Right cardiac atrium (tissue), 5 donors: ENCODE results near the gene UQCR10. TPM values are rescaled to one million over a fixed set of nuclear protein-coding genes. Genes with fewer than 3 reads are reported as not detected.

ENCODE experiments used
- ATAC-seq, 2 donors: fragments of 200-7000 bp; cut with Tn5 transposase; one replicate each; pipeline versions ENCODE4 v1.8.0 to v1.9.1; 2020; ENCODE audit warnings: moderate library complexity in 2 of 2, mild to moderate bottlenecking in 1 of 2
- DNase-seq, 3 donors: peaks; one replicate each; pipeline ENCODE4 v3.0.0-alpha.2; 2020
- H3K27ac ChIP-seq: one replicate; pipeline ENCODE4 v1.5.1; 2013; ENCODE audit warnings: mild to moderate bottlenecking, low read length, control low read depth, moderate library complexity
- H3K27me3 ChIP-seq: one replicate; pipeline ENCODE4 v1.6.1; 2013; ENCODE audit not compliant: control insufficient read depth, insufficient read depth
- H3K4me1 ChIP-seq: one replicate; pipeline ENCODE4 v1.6.1; 2013; ENCODE audit warnings: low read length; ENCODE audit not compliant: control insufficient read depth, insufficient read depth
- H3K4me3 ChIP-seq: one replicate; pipeline ENCODE4 v1.5.1; 2013; ENCODE audit warnings: low read length, control low read depth
- H3K9me3 ChIP-seq: one replicate; pipeline ENCODE4 v1.6.1; 2013; ENCODE audit warnings: low read length; ENCODE audit not compliant: control insufficient read depth
- WGBS: extraction: QIAGEN DNeasy Blood & Tissue Kit; methylation state at CpG from one replicate; pipeline ENCODE4 v1.1.7; 2013; 5-methylcytosine and 5-hydroxymethylcytosine counted together
- intact Hi-C, 4 donors: fragments of 100-400 bp; cut with DNase I; formaldehyde crosslinking; loops; one replicate each; pipeline versions ENCODE4 v1.11.0 to v1.14.0; 2022 to 2023
- polyA plus RNA-seq: library from polyadenylated mRNA; stranded (reverse); fragments of 200-250 nt; gene quantifications from one replicate; pipeline ENCODE4 v1.2.3, GENCODE V29; 2013
- total RNA-seq, 4 donors: library from RNA; stranded (reverse); fragmentation: NEBNext Ultra II Directional; extraction: Animal tissue kit (Norgen Biotek cat#: 25700); gene quantifications; one replicate each; pipeline ENCODE4 v1.2.1, GENCODE V29; 2021
- donor health status: healthy with polysubstance abuse.
- donor health status: DM: no; HTN: yes; CAD: no.
- donor health status: DM: no; HTN: no; CAD: no.
- donor health status: DM: no; HTN: yes; CAD: no; lungs with severe emphysema.
- donor health status: DM: yes; HTN: yes; CAD: no.

The UQCR10 gene
- total and polyA plus RNA-seq, 5 donors, result 216 to 768 (median 281) TPM

GRCh38 chr22:29765905-29766631 lies 1.1 kb upstream of the UQCR10 start:
- 57% methylated on average over 15 of the region's 15 CpGs for WGBS
- intact Hi-C loops, result loop anchor here in 1 of 4 donors (10.0 kb wide), 1 partner anchor 239 kb away; no protein-coding TSS in a partner anchor
- H3K9me3 ChIP-seq, result no peaks in the 10 kb centered on the region
- DNase-seq (peak in 1 of 3 donors; percentile 14), ATAC-seq (peak; percentile 2 to 7)
- H3K4me3 ChIP-seq, result peak overlapping the region; percentile 73
- no peaks in the 10 kb centered on the region for H3K27me3 ChIP-seq
- peak overlapping the region; percentile 74 for H3K27ac ChIP-seq
- peaks cover 9% of the 10 kb centered on the region for H3K4me1 ChIP-seq

DNA sequence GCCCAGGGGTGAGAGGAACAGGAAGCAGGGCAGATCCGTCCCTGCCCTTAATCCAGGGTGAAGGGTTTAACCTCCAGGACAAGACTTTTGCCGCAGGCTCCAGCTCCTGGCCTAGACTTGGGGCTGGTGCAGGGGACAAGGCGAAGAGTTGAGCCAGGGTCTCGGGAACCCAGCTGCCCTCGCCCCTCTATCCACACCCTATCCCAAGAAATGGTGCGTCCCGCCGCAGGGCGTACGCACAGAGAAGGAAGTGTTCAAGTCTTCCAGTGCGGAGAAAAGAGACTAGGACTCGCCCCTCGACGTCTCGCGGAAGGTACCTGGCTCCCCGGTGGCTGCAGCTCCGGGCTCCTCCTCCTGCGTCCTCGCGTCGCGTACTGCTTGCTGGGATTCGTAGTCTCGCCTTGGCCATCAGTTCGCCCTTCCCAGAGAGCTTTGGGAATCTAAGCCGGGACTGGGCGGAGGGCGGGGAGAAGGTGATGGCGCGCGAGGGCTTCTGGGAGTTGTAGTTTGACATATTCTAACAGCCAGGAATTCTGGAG lies 468 bp upstream of the UQCR10 start, which contains the start of gene ZMAT5:
ZMAT5 (minus strand) TSS at position 376 of the 539 bp plus-strand sequence. CDS start 18,463 bp downstream, outside the sequence.
- ATAC-seq (peak; percentile 99), DNase-seq (peak; percentile 95 to 98 (median 96))
- Histone ChIP-seq H3K4me3 (peak within 1 kb of the TSS; percentile 73), H3K9me3 (no peaks in the 10 kb centered on the region), H3K27me3 (no peaks in the 10 kb centered on the region), H3K4me1 (peaks cover 9% of the 10 kb centered on the region), H3K27ac (peak within 1 kb of the TSS; percentile 89)
- WGBS, result under 1% methylated on average over 32 of the region's 32 CpGs
- intact Hi-C loops, result loop anchor here in 1 of 4 donors (10.0 kb wide), 1 partner anchor 238 kb away; no protein-coding TSS in a partner anchor

GRCh38 chr22:29768052-29768693 lies 1.0 kb downstream of the UQCR10 start:
- Histone ChIP-seq H3K4me1 (peaks cover 12% of the 10 kb centered on the region), H3K4me3 (peak overlapping the region; percentile 73), H3K27ac (peak overlapping the region; percentile 89), H3K9me3 (no peaks in the 10 kb centered on the region), H3K27me3 (no peaks in the 10 kb centered on the region)
- peak in 1 of 3 donors; percentile 29 for DNase-seq
- intact Hi-C loops, result loop anchor here in 1 of 4 donors (10.0 kb wide), 1 partner anchor 237 kb away; no protein-coding TSS in a partner anchor
- no peak for ATAC-seq
- WGBS, result 37% methylated on average over 6 of the region's 6 CpGs

DNA sequence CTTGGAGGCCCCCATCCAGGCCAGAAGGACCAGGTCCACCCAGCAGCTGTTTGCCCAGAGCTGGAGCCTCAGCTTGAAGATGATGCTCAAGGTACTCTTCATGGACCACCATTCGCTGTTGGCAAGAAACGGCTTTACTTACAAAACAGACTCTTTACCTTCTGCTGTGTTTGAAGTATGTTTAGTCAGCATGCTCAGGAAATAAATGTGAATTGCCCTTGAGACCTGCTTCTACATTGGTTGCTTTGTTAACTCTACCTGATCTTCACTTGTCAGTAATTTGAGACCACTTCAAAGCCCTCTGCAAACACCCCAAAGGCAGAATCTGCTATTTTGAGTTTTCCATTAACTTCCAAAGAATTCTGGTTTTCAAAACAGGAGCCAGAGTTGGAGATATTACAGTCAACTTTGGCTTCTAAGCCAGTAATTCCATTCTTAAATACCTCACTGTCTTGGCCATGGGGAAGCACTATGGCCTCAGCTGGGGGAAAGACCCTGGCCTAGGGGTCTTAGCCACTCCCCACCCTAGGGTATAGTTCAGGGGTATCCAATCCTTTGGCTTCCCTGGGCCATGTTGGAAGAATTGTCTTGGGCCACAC lies 2.7 kb downstream of the UQCR10 start:
- intact Hi-C loops, result loop anchor here in 1 of 4 donors (10.0 kb wide), 1 partner anchor 235 kb away; no protein-coding TSS in a partner anchor
- Histone ChIP-seq H3K4me1 (peaks cover 12% of the 10 kb centered on the region), H3K4me3 (no peak overlapping the region), H3K27ac (no peak overlapping the region), H3K27me3 (no peaks in the 10 kb centered on the region), H3K9me3 (no peaks in the 10 kb centered on the region)
- 95% methylated on average over 2 of the region's 2 CpGs for WGBS
- DNase-seq, result peak in 1 of 3 donors; percentile 2
- ATAC-seq, result no peak

DNA sequence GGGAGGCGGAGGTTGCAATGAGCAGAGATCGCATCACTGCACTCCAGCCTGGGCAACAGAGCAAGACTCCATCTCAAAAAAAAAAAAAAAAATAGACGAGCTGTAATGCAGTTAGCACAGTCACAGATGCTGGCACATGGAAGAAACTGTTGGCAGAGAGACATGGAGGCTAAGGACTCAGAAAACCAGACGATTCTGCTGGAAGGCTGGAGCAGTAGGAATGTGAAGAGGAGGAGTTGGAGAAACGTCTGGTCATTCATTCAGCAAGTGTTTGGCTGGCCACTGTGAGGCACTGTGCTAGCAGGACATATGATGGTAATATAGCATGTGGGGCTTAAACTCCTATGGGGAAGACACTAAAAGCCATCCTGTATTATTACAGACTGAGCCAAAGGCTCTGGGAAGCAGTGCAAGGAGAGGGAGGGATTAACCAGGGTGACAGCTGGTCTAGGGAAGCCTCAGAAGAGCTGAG lies 5.0 kb downstream of the UQCR10 start:
- Histone ChIP-seq H3K9me3 (no peaks in the 10 kb centered on the region), H3K4me3 (no peak overlapping the region), H3K27me3 (no peaks in the 10 kb centered on the region), H3K4me1 (peaks cover 5% of the 10 kb centered on the region), H3K27ac (peak overlapping the region; percentile 42)
- DNase-seq (peak in 1 of 3 donors; percentile 44), ATAC-seq (peak; percentile 24 to 41)
- 42% methylated on average over 5 of the region's 5 CpGs for WGBS
- intact Hi-C loops, result no loop called here

DNA sequence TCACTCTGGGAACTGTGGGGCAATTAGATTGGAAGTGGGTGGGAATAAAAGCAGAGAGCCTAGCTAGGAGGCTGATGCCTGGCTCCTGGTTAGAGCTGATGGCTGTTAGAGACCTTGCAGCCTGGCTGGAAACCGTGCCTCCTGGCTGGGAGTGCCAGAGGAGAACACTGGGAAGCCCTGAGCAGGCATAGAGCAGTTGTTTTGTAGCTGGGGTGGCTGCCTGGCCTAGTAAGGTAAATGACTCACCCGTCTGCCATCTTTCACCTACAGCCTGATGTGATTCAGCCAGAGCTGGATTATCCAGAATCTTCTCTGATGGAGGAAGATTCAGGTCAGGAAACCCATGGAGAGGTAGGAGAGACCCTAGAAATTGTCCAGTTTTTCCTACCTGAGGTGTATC lies 6.1 kb downstream of the UQCR10 start:
- no peak overlapping the region for H3K27ac ChIP-seq
- intact Hi-C loops, result no loop called here
- H3K4me3 ChIP-seq, result no peak overlapping the region
- H3K27me3 ChIP-seq, result no peaks in the 10 kb centered on the region
- WGBS, result 71% methylated on average over 2 of the region's 2 CpGs
- peaks cover 4% of the 10 kb centered on the region for H3K4me1 ChIP-seq
- H3K9me3 ChIP-seq, result no peaks in the 10 kb centered on the region
- DNase-seq, result no peak
- peak in 1 of 2 donors; percentile 46 for ATAC-seq

- no peak for ATAC-seq
- Histone ChIP-seq H3K4me1 (peaks cover 10% of the 10 kb centered on the region), H3K4me3 (no peak overlapping the region), H3K27ac (peak overlapping the region; percentile 98), H3K9me3 (no peaks in the 10 kb centered on the region), H3K27me3 (no peaks in the 10 kb centered on the region)
- 95% methylated on average over 5 of the region's 5 CpGs for WGBS
- intact Hi-C loops, result no loop called here
- DNase-seq, result no peak
Measured at GRCh38 chr22:29780220-29780619, 13.1 kb downstream of the UQCR10 start.

DNA sequence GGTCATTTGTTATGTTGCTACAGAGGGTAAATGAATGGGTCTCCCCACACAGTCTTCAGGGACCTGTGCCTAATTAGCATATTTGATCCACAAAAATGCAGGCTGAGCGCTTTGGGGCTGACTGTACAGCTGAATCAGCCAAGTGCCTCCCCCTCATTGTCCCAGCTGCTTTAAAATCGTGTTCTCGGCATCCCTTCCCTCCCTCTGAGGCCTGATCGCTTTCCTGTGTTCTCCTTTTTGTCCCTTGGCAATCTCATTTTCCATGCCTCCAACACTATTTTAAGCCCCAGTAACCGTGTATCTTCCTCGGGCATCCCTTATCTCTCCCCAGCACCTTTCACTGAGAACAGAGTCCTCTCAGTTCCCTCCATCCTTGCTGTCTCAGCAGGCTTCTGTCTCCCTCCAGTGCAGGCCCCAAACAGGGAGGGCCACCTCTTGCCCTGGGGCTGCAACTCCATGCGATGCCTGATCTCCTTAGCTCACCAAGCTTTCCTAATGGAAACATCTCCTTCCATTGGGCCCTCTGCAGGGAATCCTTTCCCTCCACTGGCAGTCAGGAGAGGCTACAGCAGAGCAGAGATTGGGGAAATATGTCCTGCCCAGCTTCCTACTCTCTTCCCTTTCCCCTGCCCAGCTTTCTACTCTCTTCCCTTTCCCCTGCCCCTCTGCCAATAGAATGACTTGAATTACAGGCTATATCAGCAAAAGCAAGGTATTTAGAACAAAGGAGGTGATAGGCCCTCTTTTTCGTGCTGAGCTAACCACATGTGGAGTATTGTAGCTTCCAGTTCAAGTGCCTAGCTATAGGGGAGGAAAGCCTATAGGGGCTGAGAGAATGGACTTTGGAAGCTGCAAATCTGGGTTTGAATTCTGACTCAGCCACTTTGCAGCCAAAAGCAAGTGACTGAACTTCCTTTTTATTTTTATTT lies 13.8 kb downstream of the UQCR10 start:
- peak overlapping the region; percentile 98 for H3K27ac ChIP-seq
- WGBS, result 26% methylated on average over 8 of the region's 8 CpGs

DNA sequence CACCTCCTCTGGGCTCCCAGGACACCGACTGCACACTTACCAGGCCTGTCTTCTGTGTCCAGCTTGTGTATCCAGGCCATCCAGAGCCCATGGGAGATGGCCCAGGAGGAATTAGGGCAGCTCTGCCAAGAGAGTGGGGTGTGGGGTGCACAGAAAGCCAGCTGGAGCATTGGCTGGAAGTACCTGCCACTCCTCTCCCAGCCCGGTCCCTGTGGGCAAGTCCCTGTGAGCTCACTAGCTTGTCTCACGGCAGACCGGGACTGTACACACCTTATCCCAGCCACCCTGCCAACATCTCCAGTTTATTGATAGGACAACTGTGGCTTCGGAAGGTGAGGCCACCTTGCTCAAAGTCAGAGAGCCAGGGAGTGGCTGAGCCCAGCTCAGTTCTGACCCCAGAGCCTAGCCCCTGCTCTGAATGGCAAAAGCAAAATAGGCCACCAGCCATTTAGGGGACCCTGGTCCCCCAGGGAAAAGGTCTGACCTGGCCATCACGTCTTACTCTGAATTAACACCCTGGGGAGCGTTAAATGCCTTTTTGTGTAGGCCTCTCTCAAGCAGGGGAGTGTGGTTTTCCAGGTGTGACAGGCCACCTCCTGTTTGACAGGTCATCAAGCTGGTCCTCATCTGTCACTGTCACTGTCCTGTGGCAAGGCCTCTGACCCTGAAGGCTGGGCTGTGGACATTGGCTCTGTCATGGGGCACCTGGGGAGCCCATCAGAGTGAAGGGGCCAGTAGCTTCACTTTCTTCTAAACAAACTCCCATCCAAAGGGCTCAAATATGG lies 15.1 kb downstream of the UQCR10 start:
- 51% methylated on average over 7 of the region's 7 CpGs for WGBS
- peak; percentile 57 to 86 (median 84) for DNase-seq
- no peak overlapping the region for H3K4me3 ChIP-seq
- H3K27me3 ChIP-seq, result no peaks in the 10 kb centered on the region
- H3K4me1 ChIP-seq, result peaks cover 10% of the 10 kb centered on the region
- peak overlapping the region; percentile 49 for H3K27ac ChIP-seq
- ATAC-seq, result peak; percentile 74 to 82
- intact Hi-C loops, result no loop called here
- no peaks in the 10 kb centered on the region for H3K9me3 ChIP-seq

More for the DNA sequence above, 13.8 kb downstream of the UQCR10 start:
- ATAC-seq (peak; percentile 36 to 45), DNase-seq (no peak)
- intact Hi-C loops, result no loop called here
- H3K9me3 ChIP-seq, result no peaks in the 10 kb centered on the region
- H3K4me3 ChIP-seq, result no peak overlapping the region
- H3K4me1 ChIP-seq, result peaks cover 10% of the 10 kb centered on the region
- no peaks in the 10 kb centered on the region for H3K27me3 ChIP-seq
